Stimulated activated CD8-positive, alpha-beta memory T cell treated with anti-CD3 and anti-CD28 coated beads, Interleukin-15, amount 100 ng/mL, for 24 hours (primary cell): Measurements from ENCODE around the gene ZNF738.

ENCODE experiments used
- DNase-seq: peaks from one replicate; pipeline ENCODE4 v3.0.0-alpha.2; 2020; ENCODE audit warnings: low read depth

Gene ZNF738

DNA sequence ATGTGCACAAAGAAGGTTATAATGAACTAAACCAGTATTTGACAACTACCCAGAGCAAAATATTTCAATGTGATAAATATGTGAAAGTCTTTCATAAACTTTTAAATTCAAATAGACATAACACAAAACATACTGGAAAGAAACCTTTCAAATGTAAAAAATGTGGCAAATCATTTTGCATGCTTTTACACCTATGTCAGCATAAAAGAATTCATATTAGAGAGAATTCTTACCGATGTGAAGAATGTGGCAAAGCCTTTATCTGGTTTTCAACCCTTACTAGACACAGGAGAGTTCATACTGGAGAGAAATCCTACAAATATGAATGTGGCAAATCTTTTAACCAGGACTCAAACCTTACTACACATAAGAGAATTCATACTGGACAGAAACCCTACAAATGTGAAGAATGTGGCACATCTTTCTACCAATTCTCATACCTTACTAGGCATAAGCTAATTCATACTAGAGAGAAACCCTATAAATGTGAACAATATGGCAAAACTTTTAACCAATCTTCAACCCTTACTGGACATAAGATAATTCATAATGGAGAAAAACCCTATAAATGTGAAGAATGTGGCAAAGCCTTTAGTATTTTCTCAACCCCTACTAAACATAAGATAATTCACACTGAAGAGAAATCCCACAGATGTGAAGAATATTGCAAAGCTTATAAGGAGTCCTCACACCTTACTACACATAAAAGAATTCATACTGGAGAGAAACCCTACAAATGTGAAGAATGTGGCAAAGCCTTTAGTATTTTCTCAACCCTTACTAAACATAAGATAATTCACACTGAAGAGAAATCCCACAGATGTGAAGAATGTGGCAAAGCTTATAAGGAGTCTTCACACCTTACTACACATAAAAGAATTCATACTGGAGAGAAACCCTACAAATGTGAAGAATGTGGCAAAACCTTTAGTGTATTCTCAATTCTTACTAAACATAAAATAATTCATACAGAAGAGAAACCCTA lies 64.5 kb downstream of the ZNF738 start:
- no peak for DNase-seq
